A549 (cell line): ENCODE data around the gene CD3E.

Source experiments
- JUN ChIP-seq, 2 experiments: fragments of >200 bp; sonication (Bioruptor Twin); formaldehyde crosslinking; IDR thresholded peaks; 2 replicates in 1 of 2; 3 replicates in 1 of 2; pipeline ENCODE4 v1.6.1; 2016 to 2017
- POLR2A ChIP-seq: IDR thresholded peaks from 2 replicates; pipeline ENCODE4 v1.6.1; 2012; ENCODE audit warnings: mild to moderate bottlenecking, low read length
- TF ChIP-seq, protein P1 (sequence below): fragments of 200-600 bp; sonication (generic); IDR thresholded peaks from 2 replicates; pipeline ENCODE4 v1.6.1; 2016; ENCODE audit warnings: antibody characterized with exemption, mild to moderate bottlenecking, moderate library complexity

DNA sequence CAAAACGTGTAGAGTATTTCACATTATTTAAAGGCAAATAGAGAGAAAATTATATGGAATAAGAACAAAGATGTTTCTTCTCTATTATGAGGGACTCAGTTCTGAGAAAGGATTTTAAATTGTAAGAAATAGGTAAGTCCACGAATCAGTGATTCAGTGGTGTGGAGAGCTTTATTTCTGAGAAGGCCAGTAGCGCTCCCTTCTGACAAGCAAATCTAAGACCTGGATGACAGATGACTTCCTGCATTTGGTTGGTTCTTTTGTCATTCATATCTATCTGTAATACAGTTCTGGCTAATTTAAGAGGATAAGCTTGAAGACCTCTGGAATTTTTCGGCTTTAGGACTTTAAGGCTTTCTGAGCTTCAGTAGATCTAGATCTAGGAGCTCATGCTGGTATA is 7.0 kb downstream of the CD3E start:
- TF ChIP-seq POLR2A, result no peak
- TF ChIP-seq, protein P1, sequence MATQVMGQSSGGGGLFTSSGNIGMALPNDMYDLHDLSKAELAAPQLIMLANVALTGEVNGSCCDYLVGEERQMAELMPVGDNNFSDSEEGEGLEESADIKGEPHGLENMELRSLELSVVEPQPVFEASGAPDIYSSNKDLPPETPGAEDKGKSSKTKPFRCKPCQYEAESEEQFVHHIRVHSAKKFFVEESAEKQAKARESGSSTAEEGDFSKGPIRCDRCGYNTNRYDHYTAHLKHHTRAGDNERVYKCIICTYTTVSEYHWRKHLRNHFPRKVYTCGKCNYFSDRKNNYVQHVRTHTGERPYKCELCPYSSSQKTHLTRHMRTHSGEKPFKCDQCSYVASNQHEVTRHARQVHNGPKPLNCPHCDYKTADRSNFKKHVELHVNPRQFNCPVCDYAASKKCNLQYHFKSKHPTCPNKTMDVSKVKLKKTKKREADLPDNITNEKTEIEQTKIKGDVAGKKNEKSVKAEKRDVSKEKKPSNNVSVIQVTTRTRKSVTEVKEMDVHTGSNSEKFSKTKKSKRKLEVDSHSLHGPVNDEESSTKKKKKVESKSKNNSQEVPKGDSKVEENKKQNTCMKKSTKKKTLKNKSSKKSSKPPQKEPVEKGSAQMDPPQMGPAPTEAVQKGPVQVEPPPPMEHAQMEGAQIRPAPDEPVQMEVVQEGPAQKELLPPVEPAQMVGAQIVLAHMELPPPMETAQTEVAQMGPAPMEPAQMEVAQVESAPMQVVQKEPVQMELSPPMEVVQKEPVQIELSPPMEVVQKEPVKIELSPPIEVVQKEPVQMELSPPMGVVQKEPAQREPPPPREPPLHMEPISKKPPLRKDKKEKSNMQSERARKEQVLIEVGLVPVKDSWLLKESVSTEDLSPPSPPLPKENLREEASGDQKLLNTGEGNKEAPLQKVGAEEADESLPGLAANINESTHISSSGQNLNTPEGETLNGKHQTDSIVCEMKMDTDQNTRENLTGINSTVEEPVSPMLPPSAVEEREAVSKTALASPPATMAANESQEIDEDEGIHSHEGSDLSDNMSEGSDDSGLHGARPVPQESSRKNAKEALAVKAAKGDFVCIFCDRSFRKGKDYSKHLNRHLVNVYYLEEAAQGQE, result no peak
- no peak for TF ChIP-seq JUN (IDR thresholded peaks at IDR 0.05)
